Daoy (cell line): ENCODE results near the gene IGLL5. TPM values are rescaled to one million over a fixed set of nuclear protein-coding genes. Genes with fewer than 3 reads are reported as not detected.
A peak's percentile ranks its signal among the peaks of the same experiment; 100 is the strongest.

Experiments used
- DNase-seq: peaks from one replicate; pipeline ENCODE4 v3.0.0-alpha.2; 2015; ENCODE audit warnings: low read depth
- total RNA-seq: library from RNA; depleted of rRNA; stranded (reverse); fragments of >200 nt; shearing (Covaris generic); gene quantifications from 2 replicates; pipeline ENCODE4 v1.2.3, GENCODE V29; 2014

IGLL5 gene
- total RNA-seq, 1 experiment from 2014 or later = not detected

- DNase-seq = no peak
Measured at GRCh38 chr22:22863001-22863400, 24.6 kb upstream of the IGLL5 start.

GRCh38 chr22:22865311-22866072 is 22.1 kb upstream of the IGLL5 start:
- DNase-seq = no peak

- no peak for DNase-seq
Measured at GRCh38 chr22:22866381-22867111, 21.1 kb upstream of the IGLL5 start.

- no peak for DNase-seq
Measured at GRCh38 chr22:22867996-22868715, 19.5 kb upstream of the IGLL5 start.

DNA sequence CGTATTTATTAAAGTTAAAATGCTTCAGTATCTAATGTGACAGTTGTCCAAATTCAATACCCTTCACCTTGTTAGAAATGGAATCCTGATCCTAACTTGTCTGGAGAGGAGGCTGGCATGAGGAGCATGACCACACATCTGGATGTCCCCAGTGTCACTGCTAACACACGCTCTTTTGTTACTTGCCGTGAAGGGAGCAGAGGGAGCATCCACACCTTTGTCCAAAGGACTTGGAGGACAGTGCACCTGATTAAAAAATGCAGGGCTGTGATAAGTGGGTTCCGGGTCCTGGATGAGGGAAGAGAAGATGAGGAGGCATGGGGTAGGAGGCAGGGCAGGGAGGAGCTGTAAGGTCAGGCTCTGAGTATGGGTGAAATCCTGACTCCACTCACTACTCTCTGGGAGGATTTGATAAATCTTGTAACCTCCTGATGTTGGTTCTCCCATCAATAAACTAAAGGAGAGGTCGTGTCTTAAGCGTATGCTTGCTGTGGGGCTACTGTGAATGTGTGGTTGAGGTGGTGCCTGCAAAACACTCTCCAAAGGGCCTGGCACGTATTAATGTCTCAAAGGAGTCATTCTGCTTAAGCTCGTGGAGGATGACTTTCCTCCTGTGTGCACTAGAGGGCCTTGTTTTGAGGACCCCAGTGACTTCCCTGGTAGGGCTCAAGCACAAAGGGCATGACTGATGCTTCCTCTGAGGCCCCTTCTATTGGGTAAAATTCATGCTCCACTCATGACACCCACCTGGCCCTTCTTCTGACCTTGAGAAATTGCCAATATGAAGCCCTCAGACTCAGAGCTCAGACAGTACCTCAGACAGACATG is 16.8 kb upstream of the IGLL5 start:
- no peak for DNase-seq

GRCh38 chr22:22871536-22872278 is 15.9 kb upstream of the IGLL5 start:
- DNase-seq = no peak

- DNase-seq = no peak
Measured at GRCh38 chr22:22872722-22873708, 14.6 kb upstream of the IGLL5 start.

- DNase-seq = peak; percentile 65
Measured at GRCh38 chr22:22877523-22878210, 9.9 kb upstream of the IGLL5 start.

- DNase-seq = no peak
Measured at GRCh38 chr22:22878211-22878570, 9.4 kb upstream of the IGLL5 start.

DNA sequence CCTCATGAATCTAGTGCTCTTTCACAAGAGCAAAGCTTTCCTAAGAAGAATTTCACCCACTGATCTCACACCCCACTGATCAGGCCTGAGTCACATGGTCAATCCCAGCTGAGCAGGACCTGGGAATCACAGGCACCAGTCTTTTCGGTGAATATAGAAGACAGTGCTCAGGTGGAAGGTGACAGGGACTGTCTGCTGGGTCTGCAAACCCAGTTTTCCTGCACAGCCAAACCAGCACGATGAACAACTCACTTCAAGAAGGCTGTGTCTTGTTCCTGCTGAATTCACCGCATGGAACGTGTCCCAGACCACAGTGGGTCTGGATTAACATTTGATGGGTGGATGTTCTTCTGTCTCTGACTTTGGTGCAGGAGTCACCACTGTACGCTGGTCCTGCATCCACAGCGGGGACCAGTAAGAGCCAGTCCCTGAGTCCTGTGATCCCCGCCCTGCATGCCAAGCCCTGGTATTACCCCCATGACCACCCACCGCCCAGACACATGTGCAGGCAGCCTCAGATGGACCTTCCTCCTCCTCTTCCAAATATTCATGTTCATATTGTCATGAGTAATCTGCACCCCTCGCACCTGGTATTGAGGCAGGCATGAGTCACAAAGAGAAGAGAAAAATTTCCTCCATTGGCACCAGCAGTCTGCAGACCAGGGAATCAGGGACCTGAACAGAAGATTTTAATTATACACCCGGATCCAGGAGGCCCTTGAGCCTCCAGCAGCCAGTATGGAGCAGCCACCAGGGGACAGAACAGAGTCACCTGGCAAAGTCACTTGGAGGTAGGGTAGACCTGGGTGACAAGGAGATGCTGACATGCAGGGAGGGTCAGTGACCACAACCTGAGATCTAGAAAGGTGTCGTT is 8.6 kb upstream of the IGLL5 start:
- no peak for DNase-seq

DNA sequence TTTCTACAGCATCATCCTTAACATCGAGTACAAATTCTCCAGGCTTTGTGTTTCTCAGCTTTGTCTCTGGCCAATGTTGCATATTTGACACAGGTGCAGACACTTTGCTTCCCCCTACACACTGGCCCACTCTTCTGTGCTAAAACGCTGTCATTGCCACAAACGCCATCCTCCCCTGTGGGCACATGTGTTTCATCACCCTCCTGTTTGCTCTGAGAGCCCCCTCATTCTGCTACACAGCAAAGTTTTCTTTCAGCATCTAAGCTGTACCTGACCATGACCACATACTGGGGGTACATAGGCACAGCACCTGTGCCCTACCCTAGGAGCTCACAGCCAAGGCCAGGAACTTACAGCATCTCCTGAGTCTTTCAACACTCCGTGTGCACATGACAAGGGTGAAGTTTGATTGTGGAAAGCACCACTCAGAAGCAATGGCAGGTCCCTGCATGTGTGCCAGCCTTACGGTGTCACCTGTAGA is 7.9 kb upstream of the IGLL5 start:
- DNase-seq = no peak

DNA sequence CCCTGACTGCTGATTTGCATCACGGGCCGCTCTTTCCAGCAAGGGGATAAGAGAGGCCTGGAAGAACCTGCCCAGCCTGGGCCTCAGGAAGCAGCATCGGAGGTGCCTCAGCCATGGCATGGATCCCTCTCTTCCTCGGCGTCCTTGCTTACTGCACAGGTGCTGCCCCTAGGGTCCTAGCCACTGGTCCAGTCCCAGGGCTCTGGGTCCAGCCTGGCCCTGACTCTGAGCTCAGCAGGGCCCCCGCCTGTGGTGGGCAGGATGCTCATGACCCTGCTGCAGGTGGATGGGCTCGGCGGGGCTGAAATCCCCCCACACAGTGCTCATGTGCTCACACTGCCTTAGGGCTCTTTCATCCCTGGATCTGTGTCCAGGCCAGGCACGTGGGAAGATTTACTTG is 7.0 kb upstream of the IGLL5 start:
- no peak for DNase-seq

DNA sequence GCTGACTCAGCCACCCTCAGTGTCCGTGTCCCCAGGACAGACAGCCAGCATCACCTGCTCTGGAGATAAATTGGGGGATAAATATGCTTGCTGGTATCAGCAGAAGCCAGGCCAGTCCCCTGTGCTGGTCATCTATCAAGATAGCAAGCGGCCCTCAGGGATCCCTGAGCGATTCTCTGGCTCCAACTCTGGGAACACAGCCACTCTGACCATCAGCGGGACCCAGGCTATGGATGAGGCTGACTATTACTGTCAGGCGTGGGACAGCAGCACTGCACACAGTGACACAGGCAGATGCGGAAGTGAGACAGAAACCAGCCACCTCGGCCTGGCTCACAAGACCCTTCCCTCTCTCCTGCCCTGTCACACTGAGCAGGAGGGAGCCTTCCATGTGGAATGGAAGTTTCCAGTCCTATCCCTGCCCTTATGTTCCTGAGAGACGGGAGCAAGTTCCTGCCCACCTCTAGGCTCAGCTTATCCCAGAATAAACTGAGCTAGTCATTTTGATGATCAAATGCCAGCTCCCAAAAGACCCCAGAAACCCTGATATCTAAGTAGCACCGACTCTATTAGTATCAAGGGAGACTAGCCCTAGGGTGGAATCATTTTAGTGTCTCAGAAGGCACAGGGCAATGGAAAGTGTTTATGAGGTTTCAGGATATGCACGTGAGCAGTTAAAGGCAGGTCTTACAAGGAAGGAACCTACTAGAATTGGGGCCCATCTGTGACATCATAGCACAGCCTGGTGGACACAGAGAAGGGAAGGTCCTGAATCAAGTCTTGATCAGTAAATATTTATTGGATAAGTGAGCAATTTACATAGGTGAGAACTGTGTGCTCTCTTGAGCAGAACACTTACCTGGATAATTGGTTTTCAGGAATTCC is 6.3 kb upstream of the IGLL5 start:
- no peak for DNase-seq

- DNase-seq = peak; percentile 18
Measured at GRCh38 chr22:22882033-22882717, 5.4 kb upstream of the IGLL5 start.

GRCh38 chr22:22883090-22883727 is 4.4 kb upstream of the IGLL5 start:
- DNase-seq = no peak
